NCI-H748 (cell line): ENCODE measurements around the gene CCNL2.
"Not testable (repeated sequence)": the region's sequence is repeated elsewhere in the genome, so short reads cannot be mapped to it uniquely, and the experiment has no call there.

Experiments
- DNase-seq: peaks from one replicate; lab custom pipeline; 2025; ENCODE audit not compliant: unreplicated experiment; lab: John Stamatoyannopoulos, UW

The CCNL2 gene

DNA sequence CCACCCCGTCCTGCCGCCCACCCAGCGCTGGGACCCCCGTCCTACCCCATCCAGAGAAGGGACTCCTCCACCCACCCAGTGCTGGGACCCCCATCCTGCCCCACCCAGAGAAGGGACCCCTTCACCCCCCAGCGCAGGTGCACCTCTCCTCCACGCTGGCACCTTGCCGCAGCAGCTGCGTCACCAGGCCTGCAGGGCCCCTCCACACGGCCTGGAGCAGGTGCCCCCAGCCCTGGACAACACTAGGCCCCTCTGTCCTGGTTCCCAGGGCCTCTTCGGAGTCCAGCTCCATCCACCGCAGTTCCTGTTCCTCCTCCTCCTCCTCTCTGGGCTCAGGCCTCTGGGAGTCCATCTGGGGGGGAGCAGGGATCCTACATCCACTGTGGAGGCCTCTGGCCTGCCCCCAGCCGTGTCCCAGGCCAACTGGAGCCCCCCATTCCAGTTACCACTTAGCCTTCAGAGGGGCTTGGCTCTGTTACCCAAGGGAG is 21.6 kb upstream of the CCNL2 start:
- no peak for DNase-seq

DNA sequence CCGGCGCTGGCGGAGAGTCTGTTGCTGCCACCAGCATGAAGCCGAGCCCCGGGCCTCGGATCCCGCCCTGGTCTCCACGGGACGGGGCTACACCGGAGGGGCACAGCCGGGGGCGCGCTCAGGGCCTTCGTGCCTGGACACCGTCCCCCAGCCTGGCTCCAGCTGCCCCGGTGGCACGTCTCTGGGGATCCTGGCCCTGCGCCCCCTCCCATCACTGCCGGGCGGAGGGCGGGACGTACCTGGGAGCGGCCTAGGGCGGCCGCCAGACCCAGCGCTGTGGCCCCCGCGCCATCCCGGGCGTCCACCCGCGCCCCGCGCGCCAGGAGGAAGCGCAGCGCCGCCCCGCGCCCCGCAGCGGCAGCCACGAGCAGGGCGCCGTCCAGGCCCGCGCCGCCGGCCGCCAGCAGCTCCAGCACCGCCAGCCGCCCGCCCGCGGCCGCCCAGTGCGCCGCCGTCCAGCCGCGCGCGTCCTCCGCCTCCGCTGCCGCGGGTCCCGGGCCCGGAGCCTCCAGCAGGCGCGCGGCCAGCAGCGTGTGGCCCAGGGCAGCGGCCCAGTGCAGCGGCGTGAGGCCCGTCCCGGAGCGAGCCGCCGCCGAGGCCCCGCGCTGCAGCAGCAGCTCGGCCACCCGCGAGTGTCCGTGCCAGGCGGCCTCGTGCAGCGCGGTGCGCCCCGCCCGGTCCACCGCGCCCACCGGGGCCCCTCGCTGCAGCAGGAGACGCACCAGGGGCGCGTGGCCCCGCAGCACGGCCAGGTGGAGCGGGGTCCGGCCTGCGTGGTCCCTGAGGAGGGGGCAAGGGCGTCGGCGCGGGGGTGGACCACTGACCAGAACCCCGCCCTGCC is 20.9 kb upstream of the CCNL2 start:
- no peak for DNase-seq

DNA sequence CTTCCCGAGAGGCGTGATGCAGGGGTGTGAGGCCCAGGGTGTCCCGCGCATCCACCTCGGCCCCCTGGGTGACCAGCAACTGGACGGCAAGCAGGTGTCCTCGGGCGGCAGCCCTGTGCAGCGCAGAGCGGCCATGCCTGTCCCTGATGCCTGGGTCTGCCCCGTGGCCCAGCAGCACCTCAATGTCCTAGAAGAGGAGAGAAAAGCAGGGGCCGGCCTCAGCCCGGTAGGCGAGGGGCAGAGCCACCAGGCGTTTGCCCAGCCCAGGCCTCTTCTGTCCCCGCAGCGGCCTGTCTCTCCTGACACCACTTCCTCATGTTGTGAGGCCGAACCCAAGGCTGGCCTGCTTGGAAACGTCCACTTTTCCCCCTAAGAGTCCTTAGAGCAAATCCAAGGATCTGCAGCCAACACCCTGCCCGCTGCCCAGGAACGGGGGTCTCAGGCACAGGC is 20.3 kb upstream of the CCNL2 start:
- DNase-seq: no peak

DNA sequence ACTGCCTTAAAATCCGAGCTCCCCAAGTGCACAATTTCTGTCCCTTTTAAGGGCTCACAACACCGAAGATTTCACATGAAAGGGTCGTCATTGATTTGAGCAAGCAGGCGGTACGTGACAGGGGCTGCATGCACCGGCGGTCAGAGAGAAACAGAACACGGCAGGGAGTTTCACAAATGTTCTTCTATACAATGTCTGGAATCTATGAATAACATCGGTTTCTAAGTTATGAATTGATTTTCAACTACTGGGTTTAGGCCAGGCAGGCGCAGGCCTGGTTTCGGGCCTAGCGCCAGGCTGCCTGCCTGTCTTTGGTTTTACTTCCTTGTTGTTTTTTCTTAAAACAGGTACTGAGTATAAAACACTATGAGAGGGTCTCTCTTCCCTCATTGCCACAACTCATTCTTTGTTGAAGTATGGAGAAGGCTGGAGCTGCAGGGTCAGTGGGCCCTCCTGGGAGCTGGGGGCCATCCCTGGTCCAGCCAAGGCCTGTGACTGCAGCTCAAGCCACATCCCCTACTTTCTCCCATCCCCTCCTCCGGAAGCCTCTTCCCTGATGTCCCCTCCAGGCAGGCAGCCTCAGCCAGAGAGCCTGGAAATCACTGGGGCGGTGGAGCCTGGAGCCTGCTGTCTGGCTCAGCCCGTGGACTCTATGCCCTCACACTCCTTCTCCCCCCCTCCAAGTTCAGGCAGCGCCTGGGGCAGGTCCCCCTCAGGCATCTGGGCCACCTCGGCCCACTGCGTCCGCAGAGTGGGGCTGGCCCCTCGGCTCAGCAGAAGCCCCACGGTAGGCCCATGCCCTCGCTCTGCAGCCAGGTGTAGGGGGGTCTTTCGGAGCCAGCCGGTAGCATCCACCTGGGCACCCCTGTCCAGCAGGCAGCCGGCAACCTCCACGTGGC is 19.6 kb upstream of the CCNL2 start:
- DNase-seq: no peak

DNA sequence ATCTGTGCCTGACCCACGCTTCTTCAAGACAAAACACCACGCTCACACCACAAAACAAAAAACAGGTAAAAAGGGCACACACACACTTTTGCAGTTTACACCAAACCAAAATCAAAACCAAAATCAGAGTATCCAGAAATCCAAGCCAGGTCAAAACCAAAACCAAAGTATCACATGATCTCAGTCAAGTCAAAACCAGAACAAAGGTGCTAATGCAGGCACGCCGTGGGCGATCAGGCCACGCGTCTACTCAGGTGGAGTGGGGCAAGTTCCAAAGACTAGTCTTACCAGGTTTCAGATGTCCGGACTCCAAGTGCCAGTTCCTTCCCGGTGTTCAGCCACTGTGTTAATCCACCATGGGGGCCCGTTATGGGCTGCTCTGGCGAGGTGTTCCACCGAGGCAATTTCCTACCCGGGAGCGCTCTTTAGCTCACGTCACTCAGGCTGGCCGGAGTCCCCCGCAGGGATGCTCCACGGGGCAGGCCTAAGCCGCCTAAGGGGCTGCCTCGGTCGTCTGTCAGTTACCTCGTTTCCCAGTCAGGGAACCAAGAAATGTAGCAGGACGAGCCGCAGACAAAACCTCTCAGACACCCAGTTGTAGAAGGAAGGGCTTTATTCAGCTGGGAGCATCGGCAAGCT is 18.8 kb upstream of the CCNL2 start:
- not testable (repeated sequence) for DNase-seq

DNA sequence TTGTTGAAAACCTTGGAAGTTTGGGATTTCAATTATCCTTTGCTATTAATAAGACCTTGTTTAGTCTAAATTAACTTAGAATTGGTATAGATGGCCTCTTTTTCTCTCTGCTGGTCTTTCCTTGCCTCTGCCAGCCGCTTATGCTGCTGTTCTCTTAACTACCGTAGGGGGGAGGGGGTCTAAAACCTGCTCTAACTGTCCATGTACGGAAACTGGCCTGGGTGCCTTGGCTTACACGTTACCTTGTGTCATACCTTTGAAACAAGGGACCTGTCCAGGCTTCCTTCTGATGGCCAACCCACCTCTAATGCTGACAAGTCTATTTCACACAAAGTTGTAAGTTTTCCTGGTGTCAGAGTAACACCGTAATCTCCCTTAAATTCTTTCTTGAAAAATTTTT is 18.3 kb upstream of the CCNL2 start:
- DNase-seq: not testable (repeated sequence)

DNA sequence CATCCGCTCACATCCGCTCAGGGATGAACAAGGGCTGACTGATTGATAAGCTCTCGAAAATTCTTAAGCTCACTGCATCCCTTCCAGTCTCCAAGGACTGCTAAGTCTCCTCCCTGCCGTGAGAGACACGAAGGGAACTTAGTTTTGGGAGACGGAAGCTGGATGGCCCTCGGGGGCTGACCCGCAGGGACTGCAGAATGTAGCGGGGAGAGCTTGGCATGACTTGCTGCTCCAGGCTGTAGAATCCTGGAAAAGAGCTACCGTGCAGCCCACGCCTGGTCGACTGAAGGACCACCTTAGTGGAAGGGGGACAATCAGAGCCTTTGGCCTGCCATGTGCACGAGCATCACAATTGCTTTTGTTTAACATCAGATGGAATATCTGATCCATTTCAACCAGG is 16.6 kb upstream of the CCNL2 start:
- DNase-seq: no peak

DNA sequence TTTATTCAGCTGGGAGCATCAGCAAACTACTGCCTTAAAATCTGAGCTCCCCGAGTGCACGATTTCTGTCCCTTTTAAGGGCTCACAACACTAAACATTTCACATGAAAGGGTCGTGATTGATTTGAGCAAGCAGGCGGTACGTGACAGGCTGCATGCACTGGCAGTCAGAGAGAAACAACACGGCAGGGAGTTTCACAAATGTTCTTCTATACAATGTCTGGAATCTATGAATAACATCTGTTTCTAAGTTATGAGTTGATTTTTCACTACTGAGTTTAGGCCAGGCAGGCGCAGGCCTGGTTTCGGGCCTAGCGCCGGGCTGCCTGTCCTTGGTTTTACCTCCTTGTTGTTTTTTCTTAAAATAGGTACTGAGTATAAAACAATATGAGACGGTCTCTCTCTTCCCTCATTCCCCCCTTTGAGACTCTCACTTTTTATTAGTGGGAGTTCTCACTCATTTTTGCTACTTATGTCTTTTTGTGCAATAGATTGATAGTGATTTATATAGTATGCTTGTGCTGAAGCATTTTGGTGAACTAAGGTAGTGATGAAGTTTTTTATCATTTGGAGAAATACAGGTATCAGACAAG is 13.3 kb upstream of the CCNL2 start:
- DNase-seq: not testable (repeated sequence)

DNA sequence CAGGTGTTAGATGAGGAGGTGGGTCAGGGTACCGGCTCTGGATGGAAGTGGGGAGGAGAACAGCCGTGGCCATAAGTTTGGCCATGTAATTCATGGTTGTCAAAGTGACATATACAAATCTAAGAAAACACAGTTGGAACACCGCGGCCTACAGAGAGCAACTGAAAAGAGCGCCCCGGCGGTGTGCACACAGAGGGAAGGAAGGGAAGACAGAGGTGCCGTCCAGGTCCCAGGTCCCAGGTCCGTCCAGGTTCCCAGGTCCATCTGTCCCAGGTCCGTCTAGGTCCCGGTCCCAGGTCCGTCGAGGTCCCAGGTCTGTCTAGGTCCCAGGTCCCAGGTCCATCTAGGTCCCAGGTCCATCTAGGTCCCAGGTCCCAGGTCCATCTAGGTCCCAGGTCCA is 12.5 kb upstream of the CCNL2 start:
- DNase-seq: no peak

DNA sequence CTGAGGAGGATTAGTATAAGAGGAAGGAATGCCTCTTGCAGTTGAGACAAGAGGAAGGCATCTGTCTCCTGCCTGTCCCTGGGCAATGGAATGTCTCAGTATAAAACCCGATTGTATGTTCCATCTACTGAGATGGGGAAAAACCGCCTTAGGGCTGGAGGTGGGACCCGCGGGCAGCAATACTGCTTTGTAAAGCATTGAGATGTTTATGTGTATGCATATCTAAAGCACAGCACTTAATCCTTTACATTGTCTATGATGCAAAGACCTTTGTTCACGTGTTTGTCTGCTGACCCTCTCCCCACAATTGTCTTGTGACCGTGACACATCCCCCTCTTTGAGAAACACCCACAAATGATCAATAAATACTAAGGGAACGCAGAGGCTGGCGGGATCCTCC is 11.1 kb upstream of the CCNL2 start:
- not testable (repeated sequence) for DNase-seq

DNA sequence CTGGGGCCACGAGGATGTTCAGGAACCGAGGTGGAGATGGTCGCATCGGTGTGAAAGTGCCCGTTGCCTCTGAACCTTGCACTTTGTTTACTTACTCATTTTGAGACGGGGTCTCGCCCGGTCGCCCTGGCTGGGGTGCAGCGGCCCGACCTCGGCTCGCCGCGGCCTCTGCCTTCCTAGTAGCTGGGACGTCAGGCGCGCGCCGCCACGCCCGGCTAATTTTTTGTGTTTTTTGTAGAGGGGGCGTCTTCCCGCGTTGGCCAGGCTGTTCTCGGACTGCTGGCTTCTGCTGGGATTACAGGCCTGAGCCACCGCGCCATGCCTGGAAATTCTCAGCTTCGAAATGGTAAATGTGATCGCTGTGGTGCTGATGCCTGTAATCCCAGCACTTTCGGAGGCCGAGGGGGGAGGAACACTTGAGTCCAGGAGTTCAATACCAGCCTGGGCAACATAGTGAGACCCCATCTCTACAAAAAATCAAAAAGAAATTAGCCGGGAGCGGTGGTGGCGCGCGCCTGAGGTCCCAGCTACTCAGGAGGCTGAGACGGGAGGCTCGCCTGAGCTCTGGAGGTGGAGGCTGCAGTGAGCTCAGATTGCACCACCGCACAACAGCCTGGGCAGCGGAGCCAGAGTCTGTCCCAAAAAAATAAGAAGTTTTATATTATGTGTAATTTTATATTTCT is 8.6 kb upstream of the CCNL2 start:
- DNase-seq: no peak

DNA sequence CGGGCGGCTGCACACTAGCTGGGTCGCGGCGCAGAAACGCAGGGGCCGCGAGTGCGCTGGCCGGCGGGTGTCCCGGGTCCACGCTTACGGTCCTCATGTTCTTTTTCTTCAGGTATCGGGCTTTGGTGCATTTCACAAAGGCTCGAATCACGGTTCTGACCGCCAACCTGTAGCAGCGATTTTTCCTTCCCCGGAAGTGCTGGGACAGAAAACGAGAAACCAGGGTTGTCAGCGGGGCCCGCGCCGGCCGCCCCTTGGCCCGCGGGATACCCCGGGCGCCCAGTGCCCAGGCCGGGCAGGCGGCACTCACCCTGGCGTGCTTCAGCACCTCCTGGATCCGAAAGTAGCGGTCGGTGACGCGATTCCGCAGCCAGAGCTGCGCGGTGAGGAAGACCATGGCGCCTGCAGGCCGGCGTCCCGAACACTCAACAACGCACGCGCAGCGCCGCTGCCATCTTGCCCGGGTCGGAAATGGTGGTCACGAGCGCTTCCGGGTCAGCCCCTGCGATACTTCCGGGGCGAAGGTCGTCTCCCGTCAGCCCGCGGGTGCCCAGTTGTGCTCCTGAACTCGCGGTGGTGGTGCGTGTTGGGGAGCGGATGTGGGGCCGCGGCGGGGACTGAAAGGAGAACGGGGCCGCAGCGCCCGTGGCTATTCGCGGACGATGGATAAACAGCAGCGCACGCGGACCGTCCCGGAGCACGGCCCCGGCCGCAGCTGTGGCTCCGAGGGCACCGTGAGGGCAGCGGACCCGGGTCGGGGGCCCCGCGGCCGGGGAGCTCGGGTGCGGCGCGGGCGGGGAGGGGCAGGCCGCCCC is 7.9 kb upstream of the CCNL2 start, which contains the start of gene MRPL20:
Gene MRPL20 (minus strand): TSS at position 473 of the 815 bp plus-strand sequence. CDS start 76 bp downstream, at position 397.
- DNase-seq: peak; percentile 89

DNA sequence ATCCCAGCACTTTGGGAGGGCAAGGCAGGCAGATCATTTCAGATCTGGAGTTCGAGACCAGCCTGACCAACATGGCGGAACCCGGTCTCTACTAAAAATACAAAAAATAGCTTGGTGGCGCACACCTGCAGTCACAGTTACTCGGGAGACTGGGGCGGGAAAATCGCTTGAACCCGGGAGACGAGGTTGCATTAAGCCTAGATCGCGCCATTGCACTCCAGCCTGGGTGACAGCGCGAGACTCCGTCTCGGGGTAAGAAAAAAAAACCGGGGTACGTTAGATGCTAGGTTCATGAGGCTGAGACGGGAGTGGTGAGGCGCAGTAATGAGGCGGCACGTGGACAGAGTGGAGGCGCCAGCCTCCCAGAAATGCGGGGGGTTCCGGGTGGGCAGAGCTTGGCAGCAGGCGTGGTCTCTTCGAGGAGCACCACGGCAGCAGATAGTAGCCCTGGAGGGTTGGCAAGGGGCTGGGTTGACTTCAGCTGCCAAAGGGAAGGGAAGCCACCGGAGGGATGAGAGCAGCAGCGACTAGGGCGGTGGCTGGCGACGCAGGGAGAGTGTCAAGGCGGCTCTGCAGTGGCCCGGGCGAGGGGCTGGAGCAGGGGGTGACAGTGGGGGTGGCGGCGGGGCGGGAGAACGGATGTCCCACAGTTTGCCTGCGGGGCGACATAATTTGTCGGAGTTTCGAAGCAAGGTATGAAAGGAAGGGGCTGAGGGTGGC is 7.1 kb upstream of the CCNL2 start:
- DNase-seq: no peak

DNA sequence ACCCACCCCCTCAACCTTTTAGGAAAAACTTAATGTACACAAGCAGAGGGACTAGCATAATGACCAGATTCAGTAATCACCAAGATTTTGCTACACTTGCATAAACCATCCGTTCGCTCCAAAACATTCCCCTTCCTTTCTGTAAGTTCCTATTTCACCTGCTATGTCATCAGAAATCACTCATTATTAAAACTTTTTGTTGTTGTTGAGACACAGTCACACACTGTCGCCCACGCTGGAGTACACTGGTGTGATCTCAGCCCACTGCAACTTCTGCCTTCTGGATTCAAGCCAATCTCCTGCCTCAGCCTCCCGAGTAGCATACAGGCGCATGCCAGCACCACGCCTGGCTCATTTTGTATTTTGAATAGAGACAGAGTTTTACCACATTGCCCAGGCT is 4.5 kb upstream of the CCNL2 start:
- DNase-seq: no peak

DNA sequence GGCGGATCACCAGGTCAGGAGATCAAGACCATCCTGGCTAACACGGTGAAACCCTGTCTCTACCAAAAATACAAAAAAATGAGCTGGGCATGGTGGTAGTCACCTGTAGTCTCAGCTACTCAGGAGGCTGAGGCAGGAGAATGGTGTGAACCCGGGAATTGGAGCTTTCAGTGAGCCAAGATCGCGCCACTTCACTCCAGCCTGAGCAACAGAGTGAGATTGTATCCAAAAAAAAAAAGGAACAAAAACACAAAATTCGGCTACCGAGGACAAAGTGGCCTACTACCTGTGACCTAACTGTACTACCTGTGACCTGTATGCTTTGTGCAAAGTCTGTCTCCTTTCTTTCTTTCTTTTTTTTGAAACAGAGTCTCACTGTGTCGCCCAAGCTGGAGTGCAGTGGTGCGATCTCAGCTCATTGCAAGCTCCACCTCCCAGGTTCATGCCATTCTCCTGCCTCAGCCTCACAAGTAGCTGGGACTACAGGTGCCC is 3.8 kb upstream of the CCNL2 start:
- not testable (repeated sequence) for DNase-seq

DNA sequence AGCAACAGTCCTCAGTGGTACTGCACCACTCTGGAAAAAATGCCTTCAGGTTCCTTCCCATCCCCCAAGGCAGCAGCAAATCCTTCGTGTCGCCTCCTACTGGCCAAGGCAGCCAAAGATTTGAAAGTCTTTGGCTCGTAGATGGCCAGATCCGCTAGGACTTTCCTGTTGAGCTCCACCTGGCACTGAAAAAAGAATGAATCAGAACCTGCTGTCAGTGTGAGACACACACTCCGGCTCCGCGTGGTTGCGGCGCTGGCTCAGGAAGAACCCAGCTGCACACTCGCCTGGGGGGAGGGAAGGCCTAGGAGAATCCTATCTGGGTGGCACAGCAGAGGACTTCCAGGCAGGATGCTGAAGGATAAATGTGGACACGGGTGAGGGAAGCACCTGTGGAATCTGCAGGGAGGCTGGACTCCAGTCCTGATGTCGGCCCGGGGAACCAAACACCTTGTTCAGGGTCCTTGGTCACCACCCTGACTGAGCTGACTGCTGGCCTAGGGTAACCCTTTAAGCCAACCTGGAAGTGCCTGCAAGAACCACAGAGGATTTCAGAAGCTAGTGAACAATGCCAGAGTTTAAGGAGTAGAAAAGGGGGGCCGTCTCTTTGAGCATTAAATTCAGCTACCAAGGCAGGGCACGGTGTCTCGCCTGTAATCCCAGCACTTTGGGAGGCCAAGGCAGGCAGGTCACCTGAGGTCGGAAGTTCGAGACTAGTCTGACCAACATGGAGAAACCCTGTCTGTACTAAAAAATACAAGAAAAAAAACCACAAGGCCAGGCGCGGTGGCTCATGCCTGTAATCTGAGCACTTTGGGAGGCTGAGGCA is 3.2 kb upstream of the CCNL2 start:
- DNase-seq: peak; percentile 21

DNA sequence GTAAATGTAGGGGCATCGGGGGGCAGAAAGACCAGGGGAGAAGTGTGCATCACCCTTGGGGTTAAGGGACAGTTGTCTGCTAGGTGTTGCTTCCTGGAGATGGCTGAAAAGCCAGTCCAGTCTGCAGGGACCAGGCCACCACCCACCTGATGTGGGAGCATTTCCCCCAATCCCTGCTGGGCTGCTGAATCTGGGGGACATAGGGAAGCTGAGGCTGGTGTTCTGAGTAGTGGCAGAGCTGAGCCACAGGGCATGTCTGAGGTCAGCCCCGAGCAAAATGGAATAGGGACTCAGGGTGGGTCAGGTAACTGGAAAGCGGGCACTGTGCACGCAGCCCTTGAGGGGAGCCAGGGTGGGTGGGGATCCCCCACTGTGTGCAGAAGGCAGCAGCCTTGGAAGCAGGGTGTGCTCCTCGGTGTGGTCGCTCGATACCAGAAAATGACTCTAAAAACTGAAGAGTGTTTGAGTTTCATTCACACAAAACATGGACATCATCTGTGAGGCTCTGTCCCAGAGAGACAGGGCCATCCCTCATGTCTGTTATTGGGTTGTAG is 2.4 kb upstream of the CCNL2 start:
- no peak for DNase-seq
